ENCODE results near the gene BLOC1S4.
A peak's percentile ranks its signal among the peaks of the same experiment; 100 is the strongest.

BLOC1S4 gene

DNA sequence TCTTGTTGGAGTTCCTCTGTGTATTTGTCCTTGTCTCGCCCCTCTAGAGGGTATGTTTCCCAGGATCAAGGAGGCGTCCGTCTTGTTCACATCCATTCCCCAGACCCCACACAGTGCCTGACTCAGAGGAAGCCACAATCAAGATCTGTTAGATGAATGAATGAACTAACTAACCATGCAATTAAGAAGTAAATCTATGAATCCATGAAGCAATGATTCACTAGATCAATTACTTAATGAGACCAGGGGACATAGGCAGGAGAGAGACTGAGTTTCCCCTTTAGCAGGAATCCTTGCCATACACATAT, 11.9 kb downstream of the BLOC1S4 start:
- DNase-seq (ENCODE audit: extremely low read depth, low read depth) = no peak
- TF ChIP-seq, protein P1, sequence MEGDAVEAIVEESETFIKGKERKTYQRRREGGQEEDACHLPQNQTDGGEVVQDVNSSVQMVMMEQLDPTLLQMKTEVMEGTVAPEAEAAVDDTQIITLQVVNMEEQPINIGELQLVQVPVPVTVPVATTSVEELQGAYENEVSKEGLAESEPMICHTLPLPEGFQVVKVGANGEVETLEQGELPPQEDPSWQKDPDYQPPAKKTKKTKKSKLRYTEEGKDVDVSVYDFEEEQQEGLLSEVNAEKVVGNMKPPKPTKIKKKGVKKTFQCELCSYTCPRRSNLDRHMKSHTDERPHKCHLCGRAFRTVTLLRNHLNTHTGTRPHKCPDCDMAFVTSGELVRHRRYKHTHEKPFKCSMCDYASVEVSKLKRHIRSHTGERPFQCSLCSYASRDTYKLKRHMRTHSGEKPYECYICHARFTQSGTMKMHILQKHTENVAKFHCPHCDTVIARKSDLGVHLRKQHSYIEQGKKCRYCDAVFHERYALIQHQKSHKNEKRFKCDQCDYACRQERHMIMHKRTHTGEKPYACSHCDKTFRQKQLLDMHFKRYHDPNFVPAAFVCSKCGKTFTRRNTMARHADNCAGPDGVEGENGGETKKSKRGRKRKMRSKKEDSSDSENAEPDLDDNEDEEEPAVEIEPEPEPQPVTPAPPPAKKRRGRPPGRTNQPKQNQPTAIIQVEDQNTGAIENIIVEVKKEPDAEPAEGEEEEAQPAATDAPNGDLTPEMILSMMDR (IDR thresholded peaks at IDR 0.05; ENCODE audit: low read depth, low read length) = no peak

DNA sequence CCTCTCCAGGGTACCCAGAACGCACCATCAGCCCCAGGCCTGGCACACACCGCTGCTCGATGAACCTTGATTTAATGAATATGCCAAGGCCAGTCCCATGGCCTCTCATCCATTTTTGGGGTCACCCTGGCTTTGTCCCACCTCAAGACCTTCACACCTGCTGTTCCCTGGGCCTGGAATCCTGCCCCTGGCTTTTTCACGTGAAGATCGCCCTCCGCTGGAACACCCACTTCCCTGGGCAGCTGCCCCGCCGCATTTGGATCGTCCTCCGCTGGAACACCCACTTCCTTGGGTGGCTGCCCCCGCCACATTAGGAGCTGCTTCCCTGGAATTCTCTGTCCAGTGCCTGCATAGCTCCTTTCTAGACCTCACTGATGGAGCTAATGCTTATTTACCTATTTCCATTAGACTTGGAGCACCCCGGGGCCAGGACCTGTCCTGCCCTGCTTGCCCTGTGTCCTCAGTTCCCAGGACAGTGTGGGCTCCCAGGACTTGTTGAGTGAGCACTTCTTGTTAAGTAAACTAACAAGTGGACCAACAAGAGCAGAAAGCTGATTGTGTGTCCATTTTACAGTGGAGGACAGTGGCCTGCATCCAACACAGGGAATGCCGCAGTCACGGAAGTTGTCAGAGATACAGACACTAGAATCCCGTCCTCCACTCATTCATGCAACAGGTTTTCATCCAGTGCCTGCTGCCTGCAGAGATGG, 12.5 kb downstream of the BLOC1S4 start:
- TF ChIP-seq, protein P1 (IDR thresholded peaks at IDR 0.05; ENCODE audit: low read depth, low read length) = no peak
- no peak for DNase-seq (ENCODE audit: extremely low read depth, low read depth)

DNA sequence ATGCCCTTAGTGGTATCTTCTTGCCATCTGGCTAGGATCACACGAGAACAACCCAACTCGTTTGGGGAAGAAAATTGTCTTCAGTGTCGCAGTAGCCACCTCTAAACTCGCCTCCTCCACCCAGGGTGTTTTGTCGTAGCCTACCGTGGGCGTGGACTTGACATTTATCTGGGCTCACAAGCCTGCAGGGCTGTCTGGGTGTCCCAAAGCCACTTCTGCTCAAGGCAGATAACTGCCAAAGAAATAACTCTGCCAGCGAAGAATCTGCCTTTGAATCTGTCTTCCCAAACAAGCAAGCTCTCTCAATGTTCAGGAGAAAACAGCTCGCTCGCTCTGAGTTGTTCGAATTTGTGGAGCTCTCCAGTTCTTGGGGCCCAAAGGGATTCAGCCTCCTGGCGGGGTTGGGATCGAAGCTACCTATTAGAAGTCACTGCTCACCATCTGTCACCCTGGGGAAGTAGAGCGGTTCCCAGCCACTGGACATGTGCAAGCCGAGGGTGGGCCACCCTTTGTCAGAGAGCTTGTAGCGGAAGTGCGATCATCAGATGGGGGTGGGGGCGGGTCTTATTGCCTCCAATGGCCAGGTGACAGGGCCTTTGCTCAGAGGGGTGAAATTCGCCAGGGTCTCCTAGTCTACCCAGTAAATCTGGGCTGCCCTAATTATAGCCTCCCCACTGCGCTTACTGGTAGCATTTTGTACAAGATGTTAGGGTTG, 14.8 kb downstream of the BLOC1S4 start:
- no peak for DNase-seq (ENCODE audit: extremely low read depth, low read depth)
- TF ChIP-seq, protein P1 (IDR thresholded peaks at IDR 0.05; ENCODE audit: low read depth, low read length) = no peak

DNA sequence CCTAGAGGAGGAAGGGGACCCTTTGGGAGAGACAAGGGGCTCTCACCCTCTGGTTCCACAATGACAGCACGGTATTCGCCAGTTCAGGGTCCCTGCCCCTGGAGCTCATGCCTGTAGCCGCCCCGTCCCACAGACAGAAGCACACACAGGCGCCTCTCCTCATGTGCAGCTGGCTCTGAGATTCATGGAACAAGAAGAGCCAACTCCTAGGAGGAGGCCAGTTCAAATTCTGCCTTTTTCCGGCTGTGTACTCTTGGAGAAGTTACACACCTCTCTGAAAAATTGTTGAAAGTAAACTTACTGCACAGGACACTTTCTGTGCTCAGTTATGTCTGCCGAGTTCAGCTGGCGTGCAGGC, 15.3 kb downstream of the BLOC1S4 start:
- DNase-seq (ENCODE audit: extremely low read depth, low read depth) = no peak
- TF ChIP-seq, protein P1 (IDR thresholded peaks at IDR 0.05; ENCODE audit: low read depth, low read length) = no peak

DNA sequence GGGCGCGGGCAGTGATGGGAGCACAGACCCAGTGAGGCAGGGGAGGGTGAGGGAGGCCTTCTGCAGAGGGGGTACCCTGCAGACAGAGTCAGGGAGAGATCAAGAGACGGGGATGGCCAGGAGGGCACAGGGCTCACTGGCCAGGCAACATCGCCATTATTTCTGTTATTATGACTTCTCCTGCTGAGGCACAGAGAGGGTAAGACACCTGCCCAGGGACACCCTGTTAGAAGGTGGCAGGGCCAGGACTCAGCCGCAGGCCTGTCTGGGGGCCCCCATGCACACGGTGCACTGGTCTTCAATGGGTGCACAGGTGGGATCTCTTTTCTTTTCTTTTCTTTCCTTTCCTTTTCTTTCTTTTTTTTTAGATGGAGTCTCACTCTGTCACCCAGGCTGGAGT, 15.8 kb downstream of the BLOC1S4 start:
- TF ChIP-seq, protein P1 (IDR thresholded peaks at IDR 0.05; ENCODE audit: low read depth, low read length) = no peak

DNA sequence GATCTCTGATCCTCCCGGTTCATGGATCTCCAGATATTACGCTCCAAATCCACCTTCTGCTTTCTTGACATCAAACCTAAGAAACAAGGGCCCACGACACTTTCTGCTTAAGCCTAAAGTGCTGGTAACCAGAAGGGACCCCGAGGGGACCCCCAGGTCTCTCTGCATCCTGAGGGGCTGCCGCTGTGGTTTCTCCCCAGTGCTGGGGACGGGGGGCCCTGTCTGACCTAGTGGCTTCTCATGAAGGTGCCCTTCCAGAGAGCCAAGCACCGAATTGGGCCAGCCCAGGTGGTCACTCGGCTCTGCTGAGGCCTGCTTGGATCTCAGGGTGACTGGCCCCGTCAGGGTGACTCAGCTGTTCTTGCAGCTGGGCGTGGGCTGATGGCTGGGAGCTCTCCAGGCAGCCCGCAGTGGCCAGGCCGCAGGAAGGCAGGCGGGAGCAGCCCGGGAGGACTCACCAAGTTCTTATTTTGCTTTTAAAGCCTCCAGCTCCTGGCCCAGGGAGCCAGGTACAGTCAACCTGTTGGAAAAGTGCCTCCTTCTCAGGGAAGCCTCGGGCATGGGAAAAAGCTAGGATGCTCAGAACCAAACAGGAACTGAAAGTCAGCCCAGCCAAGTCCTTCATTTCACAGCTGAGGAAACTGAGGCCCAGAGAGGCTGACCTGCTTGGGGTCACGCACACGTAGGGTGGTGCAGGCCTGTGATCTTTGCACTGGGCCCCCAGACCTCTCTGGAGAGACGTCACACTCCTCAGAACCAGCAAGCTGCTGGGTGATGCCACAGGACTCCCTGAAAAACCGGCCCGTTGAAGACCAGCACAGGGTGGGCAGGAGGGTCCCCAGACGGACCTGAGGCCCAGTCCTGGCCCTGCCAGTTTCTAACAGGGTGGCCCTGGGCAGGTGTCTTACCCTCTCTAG, 16.7 kb downstream of the BLOC1S4 start:
- TF ChIP-seq, protein P1 (IDR thresholded peaks at IDR 0.05; ENCODE audit: low read depth, low read length) = no peak
- peak; percentile 85 for DNase-seq (ENCODE audit: extremely low read depth, low read depth)

More for the DNA sequence above, 15.8 kb downstream of the BLOC1S4 start:
- DNase-seq (ENCODE audit: extremely low read depth, low read depth) = no peak
